Spleen (tissue), 11 donors: ENCODE results near the gene STIL. TPM values are rescaled to one million over a fixed set of nuclear protein-coding genes. Genes with fewer than 3 reads are reported as not detected.
"Not testable (repeated sequence)": the region's sequence is repeated elsewhere in the genome, so short reads cannot be mapped to it uniquely, and the experiment has no call there.

Source experiments
- DNase-seq: peaks from one replicate; pipeline ENCODE4 v3.0.0-alpha.2; 2020
- H3K27ac ChIP-seq, 8 donors: fragments of 200-600 bp; sonication (generic) in 7 of 8; 1 replicate in 4 of 8; 2 replicates in 4 of 8; pipeline versions ENCODE4 v1.5.0 to v1.8.0; 2016 to 2021; ENCODE audit warnings: inconsistent platforms in 4 of 8, mild to moderate bottlenecking in 4 of 8, moderate library complexity in 1 of 8
- H3K27me3 ChIP-seq, 7 donors: fragments of 200-600 bp; sonication (generic) in 6 of 7; replicated peaks in 1 of 7; 1 replicate in 4 of 7; 2 replicates in 3 of 7; pipeline versions ENCODE4 v1.5.0 to v1.8.0; 2016 to 2021; ENCODE audit warnings: inconsistent platforms in 3 of 7, mild to moderate bottlenecking in 1 of 7
- H3K36me3 ChIP-seq, 6 donors: fragments of 200-600 bp; sonication (generic) in 5 of 6; 1 replicate in 4 of 6; 2 replicates in 2 of 6; pipeline versions ENCODE4 v1.5.0 to v1.8.0; 2016 to 2021; ENCODE audit warnings: inconsistent platforms in 2 of 6
- H3K4me1 ChIP-seq, 6 donors: fragments of 200-600 bp; sonication (generic) in 5 of 6; 1 replicate in 3 of 6; 2 replicates in 3 of 6; pipeline versions ENCODE4 v1.5.0 to v1.8.0; 2016 to 2021; ENCODE audit warnings: inconsistent platforms in 3 of 6
- H3K4me3 ChIP-seq, 8 donors: fragments of 200-600 bp; sonication (generic) in 7 of 8; 1 replicate in 4 of 8; 2 replicates in 4 of 8; pipeline versions ENCODE4 v1.5.0 to v1.8.0; 2016 to 2021; ENCODE audit warnings: inconsistent platforms in 4 of 8, mild to moderate bottlenecking in 4 of 8, moderate library complexity in 2 of 8
- H3K9me3 ChIP-seq, 8 donors: fragments of 200-600 bp; sonication (generic) in 7 of 8; 1 replicate in 4 of 8; 2 replicates in 4 of 8; pipeline versions ENCODE4 v1.5.0 to v1.8.0; 2016 to 2021; ENCODE audit warnings: inconsistent platforms in 4 of 8
- CTCF ChIP-seq, 11 experiments: fragments of 200-600 bp in 7 of 11; fragments of 450-650 bp in 4 of 11; sonication (generic) in 4 of 11; IDR thresholded peaks in 8 of 11; conservative IDR thresholded peaks in 3 of 11; 1 replicate in 7 of 11; 2 replicates in 4 of 11; pipeline versions ENCODE4 v1.4.0 to v1.8.0; 2016 to 2021; ENCODE audit warnings: antibody characterized with exemption in 11 of 11, inconsistent platforms in 4 of 11, mild to moderate bottlenecking in 1 of 11
- POLR2A ChIP-seq, 3 donors: fragments of 450-650 bp; IDR thresholded peaks; one replicate each; pipeline ENCODE4 v1.5.1; 2017; ENCODE audit warnings: antibody characterized with exemption in 3 of 3, mild to moderate bottlenecking in 1 of 3
- POLR2AphosphoS5 ChIP-seq, 3 donors: sonication (generic); formaldehyde crosslinking; IDR thresholded peaks; one replicate each; pipeline ENCODE4 v1.5.1; 2017; ENCODE audit warnings: antibody characterized with exemption in 3 of 3
- WGBS, 5 donors: extraction: QIAGEN DNeasy Blood & Tissue Kit in 3 of 5; methylation state at CpG; one replicate each; pipeline versions ENCODE4 v1.1.5 to v1.1.7; 2013 to 2018; 5-methylcytosine and 5-hydroxymethylcytosine counted together
- intact Hi-C: fragments of 100-400 bp; cut with DNase I; formaldehyde crosslinking; loops from one replicate; pipeline ENCODE4 v1.15.0; 2023; ENCODE audit warnings: low total_unique reads
- polyA plus RNA-seq, 3 donors: library from polyadenylated mRNA; stranded (reverse); fragments of 200-250 nt; gene quantifications; one replicate each; pipeline ENCODE4 v1.2.1, GENCODE V29; 2013
- total RNA-seq, 7 donors: library from RNA; depleted of rRNA in 3 of 7; stranded (reverse); fragments of >200 nt in 3 of 7; fragmentation: NEBNext Ultra II Directional in 4 of 7; extraction: Animal tissue kit (Norgen Biotek cat#: 25700) in 4 of 7; gene quantifications; one replicate each; pipeline versions ENCODE4 v1.1.0 to v1.2.1, GENCODE V29; 2016 to 2021
- donor health status: healthy with polysubstance abuse.
- donor health status: DM: no; HTN: no; CAD: no; lungs with moderate emphysema.
- donor health status: DM: no; HTN: no; CAD: no.
- donor health status: Bipolar disorder and iron deficiency.
- donor health status: healthy.
- donor health status: DM: no; HTN: no; CAD: no.
- donor health status: DM: yes; HTN: yes; CAD: no.

Gene STIL
- total and polyA plus RNA-seq, 10 donors = 0.54 to 8.1 (median 3.4) TPM

GRCh38 chr1:47325528-47325927 is 11.6 kb upstream of the STIL start:
- H3K4me3 ChIP-seq = no peak overlapping the region
- no peak for DNase-seq
- H3K27me3 ChIP-seq = no peaks in the 10 kb centered on the region
- H3K36me3 ChIP-seq = no peaks in the 10 kb centered on the region
- intact Hi-C loops = no loop called here
- TF ChIP-seq CTCF (IDR thresholded peaks at IDR 0.05 in 8 of 11, conservative IDR thresholded peaks at IDR 0.05 in 3 of 11) (no peak), POLR2AphosphoS5 (IDR thresholded peaks at IDR 0.05) (no peak), POLR2A (IDR thresholded peaks at IDR 0.05) (no peak)
- no peak overlapping the region for H3K27ac ChIP-seq
- no peaks in the 10 kb centered on the region for H3K4me1 ChIP-seq
- H3K9me3 ChIP-seq = no peaks in the 10 kb centered on the region
- 59 to 93% (median 80%) methylated on average over 2 of the region's 2 CpGs for WGBS, 5 donors

DNA sequence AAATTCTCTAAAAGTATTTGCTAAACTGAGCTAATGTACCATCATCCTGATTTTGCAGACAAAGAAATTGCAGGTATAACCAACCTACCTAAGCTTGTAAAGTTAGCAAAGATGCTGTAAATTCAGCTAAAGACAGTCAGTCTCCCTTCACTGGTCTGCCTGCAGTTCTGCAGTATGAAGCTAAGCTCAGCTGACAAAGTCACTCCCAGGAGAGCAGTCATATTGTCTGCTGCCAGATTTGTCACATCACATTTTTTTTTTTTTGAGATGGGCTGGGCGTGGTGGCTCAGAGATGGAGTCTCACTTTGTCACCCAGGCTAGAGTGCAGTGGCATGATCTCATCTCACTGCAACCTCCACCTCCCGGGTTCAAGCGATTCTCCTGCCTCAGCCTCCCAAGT is 10.7 kb upstream of the STIL start:
- Histone ChIP-seq H3K27ac (no peak overlapping the region), H3K27me3 (no peaks in the 10 kb centered on the region), H3K4me3 (no peak overlapping the region), H3K36me3 (no peaks in the 10 kb centered on the region), H3K4me1 (no peaks in the 10 kb centered on the region), H3K9me3 (no peaks in the 10 kb centered on the region)
- DNase-seq = no peak
- TF ChIP-seq POLR2AphosphoS5 (IDR thresholded peaks at IDR 0.05) = no peak
- no peak for TF ChIP-seq POLR2A (IDR thresholded peaks at IDR 0.05)
- TF ChIP-seq CTCF (IDR thresholded peaks at IDR 0.05 in 8 of 11, conservative IDR thresholded peaks at IDR 0.05 in 3 of 11) = no peak
- 89 to 98% (median 94%) methylated on average over 3 of the region's 3 CpGs for WGBS, 5 donors
- intact Hi-C loops = no loop called here

GRCh38 chr1:47323599-47324031 is 9.7 kb upstream of the STIL start:
- WGBS, 5 donors = 39 to 77% (median 60%) methylated on average over 1 of the region's 1 CpG
- intact Hi-C loops = no loop called here
- no peak for DNase-seq

DNA sequence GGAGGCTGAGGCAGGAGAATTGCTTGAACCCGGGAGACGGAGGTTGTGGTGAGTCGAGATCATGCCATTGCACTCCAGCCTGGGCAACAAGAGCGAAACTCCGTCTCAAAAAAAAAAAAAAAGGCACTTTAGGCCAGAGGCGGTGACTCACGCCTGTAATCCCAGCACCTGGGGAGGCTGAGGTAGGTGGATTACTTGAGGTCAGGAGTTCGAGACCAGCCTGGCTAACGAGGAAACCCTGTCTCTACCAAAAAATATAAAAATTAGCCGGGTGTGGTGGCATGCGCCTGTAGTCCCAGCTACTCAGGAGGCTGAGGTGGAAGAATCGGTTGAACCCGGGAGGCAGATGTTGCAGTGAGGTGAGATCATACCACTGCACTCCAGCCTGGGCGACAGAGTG is 6.0 kb upstream of the STIL start:
- intact Hi-C loops, H3K27ac ChIP-seq, H3K36me3 ChIP-seq, H3K4me3 ChIP-seq, H3K4me1 ChIP-seq, H3K27me3 ChIP-seq, DNase-seq, H3K9me3 ChIP-seq: not testable (repeated sequence)
- WGBS, 5 donors = 88 to 95% (median 94%) methylated on average over 14 of the region's 14 CpGs

More at GRCh38 chr1:47323599-47324031, 9.7 kb upstream of the STIL start:
- no peak for TF ChIP-seq CTCF (IDR thresholded peaks at IDR 0.05 in 8 of 11, conservative IDR thresholded peaks at IDR 0.05 in 3 of 11)
- H3K27me3 ChIP-seq = no peaks in the 10 kb centered on the region
- H3K9me3 ChIP-seq = no peaks in the 10 kb centered on the region
- no peak overlapping the region for H3K4me3 ChIP-seq
- H3K27ac ChIP-seq = no peak overlapping the region
- no peaks in the 10 kb centered on the region for H3K4me1 ChIP-seq
- no peaks in the 10 kb centered on the region for H3K36me3 ChIP-seq

DNA sequence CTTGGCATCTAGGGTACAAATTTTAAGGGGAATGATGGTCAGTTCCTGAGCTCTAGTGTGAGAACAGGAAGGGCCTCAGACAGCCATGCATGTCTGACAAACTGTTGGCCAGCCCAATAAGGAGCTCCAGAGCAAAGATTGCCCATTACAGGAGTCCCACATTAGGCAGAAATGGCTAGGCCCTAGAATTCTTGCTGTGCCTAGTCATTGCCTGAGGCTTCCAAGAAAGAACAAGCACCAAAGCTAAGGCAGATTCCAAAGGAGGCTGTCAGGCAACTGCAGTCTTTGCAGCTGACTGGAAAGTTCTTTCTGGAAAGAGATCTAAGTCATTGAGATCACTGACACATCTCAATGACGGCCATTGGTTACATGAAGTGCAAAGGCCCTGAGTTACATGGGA is 3.9 kb upstream of the STIL start:
- H3K4me3 ChIP-seq = no peak overlapping the region
- DNase-seq = no peak
- intact Hi-C loops = no loop called here
- no peaks in the 10 kb centered on the region for H3K36me3 ChIP-seq
- WGBS, 5 donors = 86 to 94% (median 90%) methylated on average over 1 of the region's 1 CpG
- H3K9me3 ChIP-seq = no peaks in the 10 kb centered on the region
- peaks cover 4 to 18% (median 10%) of the 10 kb centered on the region in 6 donors for H3K4me1 ChIP-seq
- TF ChIP-seq POLR2AphosphoS5 (IDR thresholded peaks at IDR 0.05) = no peak
- no peak for TF ChIP-seq CTCF (IDR thresholded peaks at IDR 0.05 in 8 of 11, conservative IDR thresholded peaks at IDR 0.05 in 3 of 11)
- no peak for TF ChIP-seq POLR2A (IDR thresholded peaks at IDR 0.05)
- H3K27ac ChIP-seq = no peak overlapping the region
- H3K27me3 ChIP-seq = no peaks in the 10 kb centered on the region
